NCI-H1417 (cell line): ENCODE data around the gene WDR82.

Source experiments
- DNase-seq, 3 experiments: peaks; one replicate each; lab custom pipeline; 2025; lab: John Stamatoyannopoulos, UW

Gene WDR82

DNA sequence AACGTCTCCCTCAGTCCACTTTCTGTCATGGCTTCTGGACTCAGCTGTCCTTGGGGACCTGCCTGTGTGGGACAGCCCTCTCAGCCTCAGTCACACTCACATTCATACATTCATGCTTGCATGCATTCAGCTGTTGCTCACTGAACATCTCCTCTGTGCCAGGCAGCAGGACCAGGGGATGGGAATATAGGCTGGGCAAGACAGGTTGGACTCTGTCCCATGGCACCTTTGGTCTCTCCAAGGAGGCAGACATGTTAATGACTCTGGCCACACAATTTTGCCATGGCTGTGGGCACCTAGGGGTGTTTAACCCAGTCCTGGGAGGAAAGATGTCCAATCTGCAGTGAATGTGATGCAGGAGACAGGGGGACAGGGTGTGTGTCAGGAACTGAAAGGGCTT lies 29.9 kb upstream of the WDR82 start:
- DNase-seq: no peak

DNA sequence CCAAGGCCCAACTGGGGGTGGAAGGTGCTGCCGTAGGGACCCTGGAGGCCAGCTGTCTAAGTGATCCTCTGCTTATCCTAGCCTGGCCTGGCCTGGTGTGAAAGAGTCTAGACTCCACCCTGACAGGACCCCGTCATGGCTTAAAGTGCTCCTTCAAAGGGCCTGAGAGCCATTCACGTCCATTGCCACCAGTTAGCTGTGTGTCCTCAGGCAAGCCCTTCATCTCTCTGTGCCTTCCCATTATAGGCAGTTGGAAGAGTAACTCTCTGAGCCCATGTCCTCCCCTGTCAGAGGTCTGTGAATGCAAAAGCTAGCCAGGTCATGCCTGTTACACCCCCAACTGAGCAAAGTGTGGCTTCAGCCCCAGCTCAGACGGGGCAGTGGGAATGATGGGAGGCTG lies 28.5 kb upstream of the WDR82 start:
- DNase-seq: no peak

DNA sequence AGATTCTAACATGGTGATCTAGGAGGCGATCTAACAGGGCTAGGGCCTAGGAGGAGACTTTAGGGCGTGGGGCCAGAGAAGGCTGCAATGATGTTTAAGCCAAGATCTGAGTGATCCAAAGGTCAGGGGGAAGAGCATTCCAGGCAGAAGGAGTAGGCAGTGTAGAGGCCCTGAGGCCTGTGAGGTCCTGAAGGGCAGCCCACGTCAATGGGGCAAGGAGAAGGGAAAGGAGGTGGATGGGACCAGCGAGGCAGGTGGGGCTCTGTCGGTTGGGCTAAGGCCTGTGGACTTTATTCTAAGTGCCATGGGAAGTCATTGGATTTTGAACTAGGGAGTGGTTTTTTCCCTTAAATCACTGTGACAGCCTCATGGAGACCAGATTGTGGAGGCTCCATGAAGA lies 27.5 kb upstream of the WDR82 start:
- no peak for DNase-seq

DNA sequence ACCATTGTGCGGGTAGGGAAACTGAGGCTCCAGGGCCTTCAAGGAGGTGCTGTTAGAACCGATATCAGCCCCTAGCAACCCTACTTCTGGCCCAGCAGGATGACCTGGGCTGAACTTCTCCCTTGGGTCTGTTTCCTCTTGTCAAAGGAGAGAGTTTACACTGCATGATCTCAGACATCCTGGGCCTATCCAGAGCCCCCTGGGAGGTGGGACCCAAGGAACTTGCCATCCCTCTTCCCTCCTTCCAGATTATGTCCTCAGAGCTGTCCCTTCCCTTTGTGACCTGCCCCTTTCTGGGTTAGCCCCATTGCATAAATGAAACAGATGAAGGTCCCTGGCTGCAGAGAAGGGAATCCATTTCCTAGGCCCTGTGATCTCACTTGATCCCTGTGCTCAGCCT lies 25.4 kb upstream of the WDR82 start:
- no peak for DNase-seq

DNA sequence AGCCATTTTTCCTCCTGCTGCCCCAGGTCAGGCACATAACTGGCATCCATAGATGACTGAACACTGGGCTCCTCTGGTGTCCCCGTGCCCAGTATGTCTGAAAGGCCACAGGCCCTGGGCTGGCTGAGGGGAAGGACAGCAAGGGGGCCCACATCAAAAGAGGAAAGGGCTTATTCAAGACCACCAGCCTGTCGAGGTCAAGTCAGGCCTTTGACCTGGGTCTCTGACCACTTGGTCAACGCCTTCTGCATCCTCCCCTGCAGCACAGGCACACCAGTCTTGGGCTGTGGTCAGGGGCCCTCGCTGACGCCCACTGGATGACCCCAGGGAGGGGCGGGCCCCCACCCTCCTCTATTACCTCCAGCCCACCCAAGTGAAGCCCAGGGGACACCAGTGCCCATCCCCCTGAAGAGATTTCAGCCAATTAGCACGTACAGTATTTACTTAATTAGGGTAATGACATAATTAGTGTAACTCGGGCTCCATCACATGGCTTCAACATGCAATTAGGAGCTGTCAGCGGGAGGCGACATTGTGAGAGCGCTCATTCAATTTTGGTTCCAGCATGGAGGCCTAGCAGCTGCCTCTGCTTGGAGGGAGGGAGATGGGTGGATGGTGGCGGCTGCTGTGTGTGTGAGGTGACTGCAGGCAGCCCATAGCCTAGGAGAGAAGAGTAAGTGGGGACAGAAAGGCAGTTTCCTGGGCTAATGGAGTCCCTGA lies 24.1 kb upstream of the WDR82 start:
- peak in 2 of 3 experiments; percentile 74 to 89 for DNase-seq

DNA sequence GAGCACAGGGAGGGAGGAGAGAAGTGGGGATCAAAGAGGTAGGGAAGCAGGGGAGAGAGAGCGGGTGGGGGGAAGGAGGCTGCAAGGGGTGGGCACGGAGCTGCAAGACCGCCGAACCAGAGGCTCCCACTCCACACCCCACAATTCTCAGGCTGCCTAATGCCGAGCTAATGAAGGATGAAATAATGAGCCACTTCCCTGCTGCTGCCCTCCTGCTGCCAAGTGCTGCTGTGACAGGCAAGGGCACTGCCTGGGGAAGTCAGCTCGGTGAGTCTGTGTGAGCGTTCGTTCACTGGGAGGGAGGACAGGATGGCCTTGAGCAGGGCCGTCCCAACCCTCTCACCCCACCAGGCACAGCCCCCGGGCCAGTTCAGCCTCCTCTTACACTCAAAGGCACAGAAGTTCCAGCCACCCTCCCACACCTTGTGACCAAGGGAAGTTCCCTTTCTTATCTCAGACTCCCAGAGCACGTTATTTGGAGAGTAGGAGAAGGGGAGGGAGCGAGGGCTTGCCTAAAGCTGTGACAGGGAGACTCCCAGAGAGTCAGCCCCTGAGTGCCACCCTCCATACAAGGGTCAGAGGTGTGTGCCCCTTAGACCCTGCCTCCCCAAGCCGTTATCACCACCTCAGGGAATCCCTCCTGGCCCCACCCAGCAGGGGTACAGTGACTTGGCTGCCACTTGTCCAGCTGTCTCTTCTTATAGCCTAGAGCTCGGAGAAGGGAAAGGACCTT lies 21.6 kb upstream of the WDR82 start:
- peak in 2 of 3 experiments; percentile 54 to 70 for DNase-seq

DNA sequence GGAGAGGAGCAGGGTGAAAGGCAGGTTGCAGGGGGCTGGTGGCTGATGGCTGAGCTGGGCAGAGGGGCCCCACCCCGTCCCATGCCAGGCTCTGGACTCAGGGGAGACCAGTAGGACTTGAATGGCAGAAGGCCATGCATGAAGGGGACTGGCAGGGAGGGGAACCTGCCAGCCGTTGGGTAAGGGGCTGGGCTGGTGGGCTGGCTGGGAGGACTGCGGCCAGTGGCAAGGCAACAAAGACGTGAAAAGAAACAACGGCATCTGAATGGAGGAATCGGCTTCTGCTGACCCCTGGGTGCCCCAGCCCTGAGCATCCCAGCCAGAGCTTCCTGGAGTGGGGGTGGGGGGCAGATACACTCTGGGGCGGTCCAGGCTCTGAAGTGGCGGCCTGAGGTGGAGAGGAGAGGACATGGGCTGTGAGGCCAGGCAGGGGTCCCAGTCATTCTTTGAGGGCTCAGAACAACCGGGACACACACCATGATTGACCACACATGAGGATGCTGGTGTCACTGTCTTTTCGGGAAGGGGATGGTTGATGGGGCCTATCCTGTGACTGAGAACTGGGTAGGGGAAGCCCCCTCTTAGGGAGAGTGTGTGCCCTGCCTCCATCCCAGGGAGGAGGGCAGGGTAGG lies 20.9 kb upstream of the WDR82 start:
- DNase-seq: peak in 2 of 3 experiments; percentile 26 to 51

DNA sequence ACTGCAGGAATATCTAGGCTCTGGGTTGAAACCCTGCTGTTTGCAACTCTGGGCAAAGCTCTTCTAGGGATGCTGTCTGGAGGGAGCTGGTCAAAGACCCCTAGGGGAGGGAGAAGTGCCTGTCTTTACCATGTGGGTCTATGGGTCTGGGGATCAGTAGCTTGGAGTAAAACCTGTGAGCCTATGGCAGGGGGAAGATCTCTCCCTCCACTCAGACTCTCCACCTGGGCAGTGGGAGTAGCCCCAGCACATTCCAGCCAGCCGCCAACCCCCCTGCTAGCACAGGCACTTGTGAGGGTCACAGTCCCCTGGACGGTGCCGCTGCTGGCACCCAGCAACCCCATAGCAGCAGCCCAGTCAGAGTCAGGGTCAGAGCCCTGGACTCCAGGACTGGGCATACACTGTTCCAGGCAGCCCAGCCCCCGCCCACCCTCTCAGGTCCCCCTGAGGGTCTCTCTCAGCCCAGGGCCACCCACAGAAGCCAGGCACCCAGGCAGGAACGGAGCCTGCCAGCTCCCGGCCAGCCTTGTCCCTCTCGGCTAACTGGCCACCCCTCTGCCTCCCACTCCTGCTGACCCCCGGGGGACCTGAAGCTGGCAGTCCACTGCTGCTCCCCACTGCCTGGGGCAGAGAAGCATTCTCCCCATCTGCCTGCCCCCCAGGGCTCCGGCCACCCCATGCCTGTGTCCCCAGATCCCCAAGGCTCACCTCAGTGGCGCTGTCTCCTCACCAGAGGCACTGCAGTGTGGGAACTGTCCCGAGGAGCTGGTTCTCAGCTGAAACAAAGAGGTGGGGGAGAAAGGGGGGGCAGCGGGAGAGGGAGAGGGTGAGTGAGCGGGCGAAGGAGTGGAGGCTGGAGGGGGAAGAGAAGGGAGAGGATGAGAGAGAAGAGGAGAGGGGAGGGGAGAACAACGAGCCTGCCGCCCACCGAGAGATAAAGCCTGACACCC lies 20.0 kb upstream of the WDR82 start:
- peak in 2 of 3 experiments; percentile 33 to 70 for DNase-seq

DNA sequence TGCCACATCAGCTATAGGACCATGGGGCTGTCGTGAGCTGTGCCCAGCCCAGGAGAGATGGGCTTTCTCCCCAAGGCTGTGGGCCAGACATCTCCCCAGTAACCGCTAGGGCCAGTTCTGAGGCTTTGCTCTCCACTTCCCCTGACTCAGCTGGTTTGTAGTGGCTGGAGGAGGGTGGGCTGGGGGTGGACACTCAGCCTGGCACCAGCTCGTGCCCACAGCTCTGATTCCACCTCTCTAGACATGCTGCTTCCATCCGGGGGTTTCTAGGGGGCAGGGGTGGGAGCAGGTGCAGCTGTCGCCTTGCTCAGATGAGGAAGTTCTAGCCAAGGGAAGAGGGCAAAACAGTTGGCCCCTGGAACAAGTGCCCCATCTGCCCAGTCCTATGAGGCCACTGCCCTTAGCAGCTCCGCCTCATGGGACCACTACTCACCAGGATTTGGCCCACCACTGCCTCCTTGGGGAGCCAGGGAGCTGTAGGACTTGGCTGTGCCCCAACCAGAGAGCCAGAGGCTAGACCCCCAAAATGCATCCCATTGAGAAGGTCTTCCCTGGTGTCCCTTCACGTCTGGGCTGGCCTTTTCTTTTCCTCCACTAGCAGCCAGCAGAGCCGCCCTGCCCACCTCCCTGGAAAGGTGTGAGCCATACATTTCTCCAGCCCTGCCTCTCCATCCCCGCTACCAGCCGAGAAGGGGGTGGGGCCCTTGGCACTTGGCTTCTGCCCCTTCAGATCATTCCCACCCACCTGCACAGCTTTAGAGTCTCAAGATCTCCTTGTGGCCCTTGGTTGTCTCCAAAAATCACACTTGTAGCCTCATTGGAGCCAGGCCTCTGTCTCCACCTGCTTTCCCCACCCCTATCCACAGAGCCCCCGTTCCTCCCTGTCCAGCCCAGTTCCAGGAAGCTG lies 19.0 kb upstream of the WDR82 start:
- DNase-seq: no peak

DNA sequence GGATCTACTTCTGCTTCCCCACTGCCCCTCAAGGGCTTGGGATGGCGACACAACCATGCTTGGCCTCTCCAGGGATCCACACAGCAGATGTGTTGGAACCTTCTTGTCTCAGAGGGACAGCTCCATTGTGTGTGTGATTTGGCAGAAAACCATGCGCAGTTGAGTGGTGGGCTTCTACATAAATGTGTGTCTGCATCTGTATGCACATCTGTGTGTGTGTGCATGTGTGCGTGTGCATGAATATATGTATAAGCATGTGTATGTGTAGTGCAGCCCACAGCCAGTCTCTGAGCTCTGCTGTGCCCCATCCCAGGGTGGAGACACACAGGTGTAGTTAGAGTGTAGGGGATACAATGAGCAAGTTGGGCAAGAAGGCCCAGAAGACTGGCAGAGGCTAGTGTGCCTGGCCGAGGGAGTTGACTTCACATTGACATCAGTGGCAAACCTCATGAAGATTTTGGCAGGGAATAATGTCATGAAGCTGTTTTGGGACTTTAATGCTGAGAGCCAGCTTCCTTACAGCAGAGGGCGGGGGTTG lies 17.3 kb upstream of the WDR82 start:
- DNase-seq: no peak

DNA sequence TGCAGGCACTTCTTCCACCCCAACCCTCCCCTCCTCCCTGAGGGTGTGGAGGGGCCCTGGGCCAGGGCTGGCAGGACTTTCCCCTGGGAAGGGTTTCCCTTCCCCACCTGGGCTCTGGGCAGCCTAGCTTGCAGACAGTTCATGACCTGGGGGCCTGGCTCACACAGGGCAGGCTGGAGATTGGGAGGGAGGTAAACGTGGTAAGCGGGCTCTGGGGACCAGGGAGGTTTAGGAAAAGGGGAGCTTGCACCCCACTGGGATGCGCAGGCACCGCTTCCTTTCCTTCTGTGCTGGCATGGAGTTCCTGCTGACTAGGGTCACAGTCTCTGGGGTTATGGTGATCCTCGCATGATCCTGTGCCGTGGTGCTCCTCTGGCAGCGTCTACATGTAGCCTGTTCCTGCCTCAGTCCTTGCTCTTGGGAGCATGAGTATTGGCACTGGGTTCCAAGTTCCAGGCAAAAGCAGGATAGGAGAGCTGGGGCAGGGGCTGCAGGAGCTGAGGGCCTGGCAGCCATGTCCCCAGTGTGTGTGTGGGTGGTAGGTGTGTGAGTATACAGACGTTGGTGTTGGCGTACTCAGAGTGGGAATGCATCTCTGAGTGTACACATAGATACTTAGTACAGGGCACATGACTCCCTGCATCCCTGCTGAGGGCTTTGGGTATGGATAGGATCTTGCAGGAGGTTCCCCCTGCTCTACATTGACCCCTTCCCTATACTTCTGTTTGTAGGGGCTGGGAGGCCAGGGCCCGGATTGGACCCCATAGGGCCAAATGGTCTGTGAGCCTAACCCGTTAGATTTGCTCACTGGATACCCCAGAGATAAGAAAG lies 16.1 kb upstream of the WDR82 start:
- DNase-seq: no peak

DNA sequence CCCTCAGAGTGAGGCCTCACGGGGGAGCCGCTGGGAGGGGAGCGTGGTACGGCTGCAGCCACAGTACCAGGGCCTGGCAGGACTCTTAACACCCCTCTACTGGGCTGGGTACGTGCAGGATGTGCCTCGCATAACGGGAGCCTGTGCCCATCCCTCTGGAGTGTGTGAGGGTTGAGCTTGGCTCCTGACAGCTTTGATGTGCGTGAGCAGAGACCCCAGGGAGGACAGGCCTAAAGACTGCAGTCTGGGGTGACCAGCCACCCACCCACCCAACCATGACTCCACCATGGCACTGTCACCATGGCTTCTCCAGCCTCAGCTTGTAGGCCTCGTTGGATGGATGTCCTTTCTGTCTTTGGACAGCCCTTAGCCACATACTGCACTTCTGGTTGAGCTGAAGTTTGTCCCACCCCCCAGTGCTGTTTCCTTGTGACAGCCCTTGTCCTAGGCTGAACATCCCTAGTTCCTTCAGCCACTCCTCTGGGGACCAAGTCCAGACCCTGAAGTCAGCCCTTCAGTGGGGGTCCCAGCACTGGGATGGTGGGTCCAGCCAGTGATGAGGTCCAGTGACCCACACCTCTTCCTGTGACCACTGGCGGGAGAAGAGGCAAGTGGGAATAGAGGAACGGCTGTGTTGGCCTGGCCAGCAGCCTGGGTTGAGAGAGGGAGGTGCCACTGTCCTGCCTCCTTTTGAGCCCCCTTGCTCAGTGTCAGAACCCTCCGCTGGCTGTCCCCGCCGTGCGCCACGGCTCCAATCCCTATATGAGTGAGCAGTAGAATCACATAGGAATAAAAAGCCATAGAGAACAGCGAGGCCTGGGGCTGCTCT lies 15.3 kb upstream of the WDR82 start:
- DNase-seq: no peak

DNA sequence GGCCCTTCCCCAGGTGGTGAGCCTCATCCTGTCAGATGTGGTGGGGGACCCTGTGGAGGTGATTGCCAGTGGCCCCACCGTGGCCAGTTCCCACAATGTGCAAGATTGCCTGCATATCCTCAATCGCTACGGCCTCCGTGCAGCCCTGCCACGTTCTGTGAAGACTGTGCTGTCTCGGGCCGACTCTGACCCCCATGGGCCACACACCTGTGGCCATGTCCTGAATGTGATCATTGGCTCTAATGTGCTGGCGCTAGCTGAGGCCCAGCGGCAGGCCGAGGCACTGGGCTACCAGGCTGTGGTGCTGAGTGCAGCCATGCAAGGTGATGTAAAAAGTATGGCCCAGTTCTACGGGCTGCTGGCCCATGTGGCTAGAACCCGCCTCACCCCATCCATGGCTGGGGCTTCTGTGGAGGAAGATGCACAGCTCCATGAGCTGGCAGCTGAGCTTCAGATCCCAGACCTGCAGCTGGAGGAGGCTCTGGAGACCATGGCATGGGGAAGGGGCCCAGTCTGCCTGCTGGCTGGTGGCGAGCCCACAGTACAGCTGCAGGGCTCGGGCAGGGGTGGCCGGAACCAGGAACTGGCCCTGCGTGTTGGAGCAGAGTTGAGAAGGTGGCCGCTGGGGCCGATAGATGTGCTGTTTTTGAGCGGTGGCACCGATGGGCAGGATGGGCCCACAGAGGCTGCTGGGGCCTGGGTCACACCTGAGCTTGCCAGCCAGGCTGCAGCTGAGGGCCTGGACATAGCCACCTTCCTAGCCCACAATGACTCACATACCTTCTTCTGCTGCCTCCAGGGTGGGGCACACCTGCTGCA lies 14.0 kb upstream of the WDR82 start:
- DNase-seq: no peak

DNA sequence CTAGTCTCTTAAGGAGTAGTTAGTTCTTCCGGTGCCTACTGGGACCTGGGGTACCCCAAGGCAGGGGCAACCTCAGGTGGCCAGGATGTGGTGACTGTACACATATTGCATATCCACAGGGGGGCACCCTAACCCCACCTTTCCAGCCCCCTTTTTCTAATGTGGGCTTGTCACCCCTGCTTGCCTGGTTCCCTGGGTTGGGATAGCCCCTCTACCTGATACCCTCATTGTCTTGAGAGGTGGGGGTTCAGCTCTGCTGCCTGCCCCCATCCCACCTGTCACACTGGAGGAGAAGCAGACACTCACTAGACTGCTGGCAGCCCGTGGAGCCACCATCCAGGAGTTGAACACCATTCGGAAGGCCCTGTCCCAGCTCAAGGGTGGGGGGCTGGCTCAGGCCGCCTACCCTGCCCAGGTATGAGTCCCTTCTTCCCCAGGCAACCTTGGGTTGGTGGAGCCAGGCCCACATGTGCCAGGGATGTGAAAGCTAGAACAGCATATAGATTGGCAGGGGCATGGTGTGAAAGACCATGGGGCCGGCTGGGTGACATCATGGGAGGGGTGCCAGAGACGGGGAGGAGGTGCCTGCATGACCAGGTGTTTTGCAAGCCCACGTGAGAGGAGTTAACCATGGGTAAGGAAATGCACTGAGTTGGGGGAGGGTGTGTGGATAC lies 13.2 kb upstream of the WDR82 start:
- peak in 1 of 3 experiments; percentile 40 for DNase-seq

DNA sequence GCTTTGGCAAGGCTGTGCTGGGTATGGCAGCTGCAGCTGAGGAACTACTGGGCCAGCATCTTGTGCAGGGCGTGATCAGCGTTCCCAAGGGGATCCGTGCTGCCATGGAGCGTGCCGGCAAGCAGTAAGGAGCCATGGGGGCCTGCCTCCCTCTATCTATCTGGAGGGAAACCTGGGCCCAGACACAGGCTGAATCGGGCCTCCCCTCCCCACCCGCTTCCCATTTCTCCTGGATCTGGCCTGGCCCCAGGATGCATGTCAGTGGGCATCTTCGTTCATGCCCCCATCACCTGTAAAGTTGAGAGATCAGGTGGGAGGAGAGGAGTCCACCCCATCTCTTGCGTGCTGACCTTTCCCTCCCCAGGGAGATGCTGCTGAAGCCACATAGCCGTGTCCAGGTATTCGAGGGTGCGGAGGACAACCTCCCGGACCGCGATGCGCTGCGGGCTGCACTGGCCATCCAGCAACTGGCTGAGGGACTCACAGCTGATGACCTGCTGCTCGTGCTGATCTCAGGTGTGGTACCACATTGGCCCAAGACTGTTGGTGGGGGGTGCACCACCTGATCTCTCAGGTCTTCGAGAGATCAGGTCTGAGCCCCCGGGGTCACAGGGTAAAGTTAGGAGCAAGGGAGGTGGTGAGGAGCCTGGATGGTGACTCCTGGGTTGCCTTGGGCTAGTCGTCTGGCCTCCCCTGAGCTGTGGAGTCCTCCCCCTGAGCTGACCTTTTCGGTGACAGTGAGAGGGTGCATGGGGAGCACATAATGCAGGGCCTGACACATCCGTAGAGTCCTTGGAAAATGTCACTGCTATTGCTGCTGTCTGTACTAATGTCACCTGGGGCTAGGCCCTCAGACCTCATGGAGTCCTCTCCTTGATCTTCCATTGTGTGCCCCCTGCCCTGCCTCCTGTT lies 12.4 kb upstream of the WDR82 start:
- DNase-seq: no peak
